HCT116 (cell line): ENCODE data around the gene TASP1.

ENCODE experiments used
- EZH2phosphoT487 ChIP-seq: fragments of 200-600 bp; IDR thresholded peaks from 2 replicates; pipeline ENCODE4 v1.6.1; 2018; ENCODE audit warnings: antibody characterized with exemption, borderline replicate concordance
- POLR2AphosphoS5 ChIP-seq: IDR thresholded peaks from 2 replicates; pipeline ENCODE4 v1.6.1; 2011; ENCODE audit warnings: mild to moderate bottlenecking, low read depth, low read length, moderate library complexity

GRCh38 chr20:13464702-13465101 lies 174.0 kb downstream of the TASP1 start:
- TF ChIP-seq POLR2AphosphoS5 = no peak
- no peak for TF ChIP-seq EZH2phosphoT487
